HFFc6 (cell line): Measurements from ENCODE around the gene MAP3K12. TPM values are rescaled to one million over a fixed set of nuclear protein-coding genes. Genes with fewer than 3 reads are reported as not detected.

Source experiments
- DNase-seq: peaks from one replicate; pipeline ENCODE4 v3.0.0-alpha.2; 2018
- H3K27ac Mint-ChIP-seq: 2 replicates; pipeline ENCODE4 v1.8.0; 2020; ENCODE audit warnings: mild to moderate bottlenecking, mixed read lengths
- H3K27me3 Mint-ChIP-seq: 2 replicates; pipeline ENCODE4 v1.8.0; 2021; ENCODE audit warnings: mild to moderate bottlenecking, moderate library complexity, mixed read lengths; ENCODE audit not compliant: insufficient read depth
- H3K36me3 Mint-ChIP-seq: 2 replicates; pipeline ENCODE4 v1.8.0; 2021; ENCODE audit warnings: low read depth, mixed read lengths
- H3K4me1 Mint-ChIP-seq: 2 replicates; pipeline ENCODE4 v1.8.0; 2020; ENCODE audit warnings: low read depth, mixed read lengths
- H3K4me3 Mint-ChIP-seq: 2 replicates; pipeline ENCODE4 v1.8.0; 2020; ENCODE audit warnings: mild to moderate bottlenecking, moderate library complexity, mixed read lengths
- H3K9me3 Mint-ChIP-seq: 2 replicates; pipeline ENCODE4 v1.8.0; 2020; ENCODE audit warnings: mild to moderate bottlenecking, mixed read lengths
- total RNA-seq, 6 experiments: library from RNA; stranded (reverse); fragmentation: NEBNext Ultra II Directional; extraction: Animal tissue kit (Norgen Biotek cat#: 25700); gene quantifications; 2 replicates in 1 of 6; 3 replicates in 5 of 6; pipeline ENCODE4 v1.2.3, GENCODE V29; 2021
- TF ChIP-seq, protein P1 (sequence below): fragments of 200-600 bp; sonication (generic); IDR thresholded peaks from 2 replicates; pipeline ENCODE4 v1.5.0; 2021; ENCODE audit warnings: antibody characterized with exemption, mild to moderate bottlenecking

The MAP3K12 gene
- total RNA-seq, 6 experiments from 2014 or later: 21.2 to 26.5 (median 23.5) TPM

DNA sequence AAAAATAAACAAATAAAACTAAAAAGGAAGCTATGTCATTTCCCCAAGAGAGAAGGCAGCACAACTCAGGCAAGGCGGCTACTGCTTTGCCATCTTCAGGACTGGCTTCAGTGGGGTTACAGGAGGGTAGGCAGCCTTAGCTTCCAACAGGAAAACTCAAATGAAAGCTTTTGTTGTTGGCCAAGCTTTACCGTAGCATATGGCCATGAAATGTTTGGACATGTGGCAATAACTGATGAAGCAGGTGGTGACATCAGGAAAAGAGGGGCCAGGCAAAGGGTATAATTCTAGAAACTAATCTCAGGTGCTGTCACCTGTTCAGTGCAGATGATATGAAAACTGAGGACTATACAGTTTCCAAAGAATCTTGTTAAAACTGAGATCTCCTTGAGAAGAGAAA is 30.8 kb upstream of the MAP3K12 start:
- H3K4me3 Mint-ChIP-seq: no peak overlapping the region
- peaks cover 17% of the 10 kb centered on the region for H3K4me1 Mint-ChIP-seq
- no peak for DNase-seq
- peaks cover 42% of the 10 kb centered on the region for H3K36me3 Mint-ChIP-seq
- no peaks in the 10 kb centered on the region; the same call in 1 of the 2 replicates for H3K27me3 Mint-ChIP-seq
- no peaks in the 10 kb centered on the region for H3K9me3 Mint-ChIP-seq
- H3K27ac Mint-ChIP-seq: peak overlapping the region; percentile 82; the same call in 1 of the 2 replicates
- TF ChIP-seq, protein P1, sequence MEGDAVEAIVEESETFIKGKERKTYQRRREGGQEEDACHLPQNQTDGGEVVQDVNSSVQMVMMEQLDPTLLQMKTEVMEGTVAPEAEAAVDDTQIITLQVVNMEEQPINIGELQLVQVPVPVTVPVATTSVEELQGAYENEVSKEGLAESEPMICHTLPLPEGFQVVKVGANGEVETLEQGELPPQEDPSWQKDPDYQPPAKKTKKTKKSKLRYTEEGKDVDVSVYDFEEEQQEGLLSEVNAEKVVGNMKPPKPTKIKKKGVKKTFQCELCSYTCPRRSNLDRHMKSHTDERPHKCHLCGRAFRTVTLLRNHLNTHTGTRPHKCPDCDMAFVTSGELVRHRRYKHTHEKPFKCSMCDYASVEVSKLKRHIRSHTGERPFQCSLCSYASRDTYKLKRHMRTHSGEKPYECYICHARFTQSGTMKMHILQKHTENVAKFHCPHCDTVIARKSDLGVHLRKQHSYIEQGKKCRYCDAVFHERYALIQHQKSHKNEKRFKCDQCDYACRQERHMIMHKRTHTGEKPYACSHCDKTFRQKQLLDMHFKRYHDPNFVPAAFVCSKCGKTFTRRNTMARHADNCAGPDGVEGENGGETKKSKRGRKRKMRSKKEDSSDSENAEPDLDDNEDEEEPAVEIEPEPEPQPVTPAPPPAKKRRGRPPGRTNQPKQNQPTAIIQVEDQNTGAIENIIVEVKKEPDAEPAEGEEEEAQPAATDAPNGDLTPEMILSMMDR: no peak

DNA sequence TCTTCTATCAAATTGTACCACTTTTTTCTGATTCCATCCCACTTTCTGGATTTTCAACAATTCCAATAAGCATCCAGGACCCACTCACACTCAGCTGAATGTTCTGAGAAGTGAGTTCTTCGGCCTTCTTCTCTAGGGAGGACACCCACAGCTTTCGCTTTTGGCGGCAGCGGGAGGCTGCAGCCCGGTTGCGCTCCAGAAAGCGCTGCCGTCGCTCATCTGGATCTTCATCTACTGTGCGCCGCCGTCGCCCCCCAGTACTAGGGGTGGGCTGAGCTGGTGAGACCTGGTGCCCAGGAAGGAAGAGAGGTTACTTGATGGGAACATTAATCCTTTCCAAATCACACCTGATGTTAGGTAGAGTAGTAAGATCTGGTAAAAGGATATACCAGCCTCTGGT is 25.2 kb upstream of the MAP3K12 start:
- DNase-seq: no peak
- H3K4me1 Mint-ChIP-seq: peaks cover 11% of the 10 kb centered on the region
- peaks cover 31% of the 10 kb centered on the region for H3K36me3 Mint-ChIP-seq
- no peaks in the 10 kb centered on the region for H3K9me3 Mint-ChIP-seq
- TF ChIP-seq, protein P1: no peak
- no peak overlapping the region for H3K27ac Mint-ChIP-seq
- no peaks in the 10 kb centered on the region for H3K27me3 Mint-ChIP-seq
- H3K4me3 Mint-ChIP-seq: no peak overlapping the region

DNA sequence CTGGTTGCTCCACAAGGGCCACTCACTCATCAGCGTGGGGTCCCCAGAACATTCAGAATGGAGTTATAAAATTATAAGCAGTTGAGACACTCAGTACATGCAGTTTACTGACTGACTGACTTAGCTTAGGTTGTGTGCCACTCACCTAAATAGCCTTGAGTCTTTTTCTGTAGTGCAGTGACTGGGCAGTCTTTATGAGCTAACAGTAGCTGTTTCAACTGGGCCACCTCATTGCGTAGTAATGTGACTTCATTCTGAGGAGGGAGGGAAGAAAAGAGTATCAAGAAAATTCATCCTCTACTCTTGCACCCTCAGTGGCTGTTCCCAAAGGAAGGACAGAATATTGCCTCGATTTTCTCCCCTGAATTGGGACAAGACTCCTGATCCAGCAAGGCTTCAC is 23.9 kb upstream of the MAP3K12 start:
- TF ChIP-seq, protein P1: no peak
- H3K4me3 Mint-ChIP-seq: no peak overlapping the region
- no peaks in the 10 kb centered on the region for H3K9me3 Mint-ChIP-seq
- H3K36me3 Mint-ChIP-seq: peaks cover 26% of the 10 kb centered on the region
- H3K4me1 Mint-ChIP-seq: peaks cover 11% of the 10 kb centered on the region
- peak; percentile 45 for DNase-seq
- H3K27ac Mint-ChIP-seq: peak overlapping the region; percentile 53; the same call in 1 of the 2 replicates
- no peaks in the 10 kb centered on the region for H3K27me3 Mint-ChIP-seq

DNA sequence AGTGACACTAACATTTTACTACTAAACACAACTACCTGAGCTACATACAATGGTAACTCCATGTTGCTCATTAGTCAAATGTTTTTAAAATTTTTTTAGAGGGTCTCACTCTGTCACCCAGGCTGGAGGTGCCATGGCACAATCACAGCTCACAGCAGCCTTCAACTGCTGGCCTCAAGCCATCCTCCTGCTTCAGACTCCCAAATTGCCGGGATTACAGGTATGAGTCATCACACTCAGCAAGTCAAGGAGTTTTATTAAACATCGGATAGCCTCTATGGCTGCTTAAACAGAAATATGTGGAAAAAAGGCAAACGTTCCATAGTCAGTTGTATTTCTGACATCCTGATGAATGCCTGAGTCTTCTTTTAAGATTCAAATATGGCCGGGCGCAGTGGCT is 19.1 kb upstream of the MAP3K12 start:
- H3K4me3 Mint-ChIP-seq: no peak overlapping the region
- no peaks in the 10 kb centered on the region; the same call in 1 of the 2 replicates for H3K27me3 Mint-ChIP-seq
- H3K4me1 Mint-ChIP-seq: peaks cover 10% of the 10 kb centered on the region
- TF ChIP-seq, protein P1: no peak
- no peak overlapping the region for H3K27ac Mint-ChIP-seq
- no peaks in the 10 kb centered on the region for H3K9me3 Mint-ChIP-seq
- H3K36me3 Mint-ChIP-seq: peaks cover 34% of the 10 kb centered on the region
- DNase-seq: peak; percentile 27

DNA sequence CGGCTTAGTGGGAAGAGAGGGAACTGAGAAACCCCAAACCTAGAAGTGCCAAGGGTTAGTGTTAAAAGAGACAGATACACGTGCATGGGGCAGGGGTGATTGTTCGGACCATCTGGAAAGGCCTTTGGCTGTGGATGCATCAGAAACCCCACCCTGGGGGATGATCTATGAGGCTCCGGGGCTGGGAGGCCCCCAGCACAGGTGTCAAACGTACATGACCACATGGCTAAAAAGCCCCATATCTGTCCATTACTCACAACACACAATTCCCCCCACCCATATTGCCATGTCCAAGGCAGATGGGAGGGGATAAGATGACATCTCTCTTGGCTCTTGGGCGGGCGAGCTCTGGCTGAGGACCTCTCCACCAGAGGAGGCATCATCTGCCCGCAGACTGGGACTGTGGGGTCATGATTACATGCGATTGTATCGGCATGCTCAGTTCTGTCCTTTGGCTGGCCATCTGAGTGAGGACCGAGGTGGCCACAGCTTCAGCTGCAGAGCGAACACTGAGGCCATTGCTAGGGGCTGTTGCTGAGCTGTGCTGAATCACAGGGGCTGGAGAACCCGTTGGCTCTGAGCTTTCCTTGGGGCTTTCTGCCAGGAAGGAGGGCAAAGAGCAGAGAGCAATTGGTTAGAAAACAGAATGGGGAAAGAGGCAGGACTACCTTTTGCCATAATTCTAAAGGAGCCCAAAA is 17.6 kb upstream of the MAP3K12 start:
- H3K27ac Mint-ChIP-seq: no peak overlapping the region
- TF ChIP-seq, protein P1: no peak
- no peaks in the 10 kb centered on the region for H3K9me3 Mint-ChIP-seq
- no peaks in the 10 kb centered on the region; the same call in 1 of the 2 replicates for H3K27me3 Mint-ChIP-seq
- peaks cover 4% of the 10 kb centered on the region; the same call in 1 of the 2 replicates for H3K4me1 Mint-ChIP-seq
- H3K4me3 Mint-ChIP-seq: no peak overlapping the region
- peaks cover 28% of the 10 kb centered on the region for H3K36me3 Mint-ChIP-seq
- DNase-seq: no peak
